HG02943 (cell line): ENCODE data around the gene ABHD6.
"Not testable (repeated sequence)": the region's sequence is repeated elsewhere in the genome, so short reads cannot be mapped to it uniquely, and the experiment has no call there.

Source experiments
- ATAC-seq: cut with Tn5 transposase; IDR thresholded peaks from one replicate; pipeline ENCODE4 v1.9.1; 2021; ENCODE audit warnings: mild to moderate bottlenecking, low read depth, moderate library complexity; ENCODE audit not compliant: unreplicated experiment

Gene ABHD6

GRCh38 chr3:58271901-58272501, 34.4 kb downstream of the ABHD6 start:
- ATAC-seq: no peak

- no peak for ATAC-seq
Measured at GRCh38 chr3:58272891-58273290, 35.3 kb downstream of the ABHD6 start.

- ATAC-seq: not testable (repeated sequence)
Measured at GRCh38 chr3:58273362-58273761, 35.8 kb downstream of the ABHD6 start.

- ATAC-seq: no peak
Measured at GRCh38 chr3:58274027-58274614, 36.5 kb downstream of the ABHD6 start.

- no peak for ATAC-seq
Measured at GRCh38 chr3:58281069-58281468, 43.5 kb downstream of the ABHD6 start.

GRCh38 chr3:58285334-58285733, 47.7 kb downstream of the ABHD6 start:
- ATAC-seq: no peak

- ATAC-seq: no peak
Measured at GRCh38 chr3:58287354-58287753, 49.8 kb downstream of the ABHD6 start.

- ATAC-seq: no peak
Measured at GRCh38 chr3:58288011-58288728, 50.6 kb downstream of the ABHD6 start.

GRCh38 chr3:58288964-58289613, 51.5 kb downstream of the ABHD6 start:
- not testable (repeated sequence) for ATAC-seq

GRCh38 chr3:58290446-58290845, 52.9 kb downstream of the ABHD6 start:
- ATAC-seq: not testable (repeated sequence)

- no peak for ATAC-seq
Measured at GRCh38 chr3:58291671-58292338, 54.2 kb downstream of the ABHD6 start.

- ATAC-seq: no peak
Measured at GRCh38 chr3:58292866-58293265, 55.3 kb downstream of the ABHD6 start.

- ATAC-seq: no peak
Measured at GRCh38 chr3:58293516-58293915, 55.9 kb downstream of the ABHD6 start.

GRCh38 chr3:58296269-58296668, 58.7 kb downstream of the ABHD6 start:
- no peak for ATAC-seq

GRCh38 chr3:58296843-58297242, 59.3 kb downstream of the ABHD6 start:
- no peak for ATAC-seq

- ATAC-seq: no peak
Measured at GRCh38 chr3:58298190-58298589, 60.6 kb downstream of the ABHD6 start.

- ATAC-seq: no peak
Measured at GRCh38 chr3:58299075-58299474, 61.5 kb downstream of the ABHD6 start.

- ATAC-seq: no peak
Measured at GRCh38 chr3:58299839-58300516, 62.4 kb downstream of the ABHD6 start.

GRCh38 chr3:58305882-58306711, 68.5 kb downstream of the ABHD6 start, which contains the start of the genes HTD2 and RPP14:
Gene HTD2, plus strand, starts transcription at chr3:58306520. Its CDS starts 11,094 bp downstream, at chr3:58317614.
Gene RPP14, plus strand, starts transcription at chr3:58306245. Its CDS starts 4,085 bp downstream, at chr3:58310330.
- peak; percentile 87 for ATAC-seq
